K562 (cell line): Measurements from ENCODE around the gene ARMC8. TPM values are rescaled to one million over a fixed set of nuclear protein-coding genes. Genes with fewer than 3 reads are reported as not detected.
A peak's percentile ranks its signal among the peaks of the same experiment; 100 is the strongest.

Experiments used
- ATAC-seq: fragments of 200-7000 bp; cut with Tn5 transposase; 3 replicates; pipeline ENCODE4 v1.9.1; 2020; ENCODE audit warnings: moderate library complexity
- BruUV-seq: library from RNA; stranded (reverse); fragments of 400-500 nt; replicated peaks from 2 replicates; lab custom pipeline; 2021; lab: Mats Ljungman, UMichigan
- CTCF ChIA-PET: fragments of 300-600 bp; formaldehyde crosslinking; extraction: SDS; loops from one replicate; lab custom pipeline; 2021; ENCODE audit warnings: low intra/inter-chr PET ratio; lab: Yijun Ruan, JAX
- POLR2A ChIA-PET: fragments of 300-600, 350-650 bp; sonication (Branson Sonifier 250); formaldehyde crosslinking; extraction: SDS; loops from one replicate; lab custom pipeline; 2021; ENCODE audit warnings: antibody characterized with exemption, inconsistent platforms; lab: Yijun Ruan, JAX
- DNase-seq, 4 experiments: peaks; one replicate each; pipeline versions ENCODE4 v3.0.0 to v3.0.0-alpha.2; 2011 to 2018; ENCODE audit warnings: low spot score in 3 of 4, mixed read lengths in 3 of 4; ENCODE audit errors: extremely low read depth in 1 of 4
- FAIRE-seq: peaks from 2 replicates; lab custom pipeline; 2011; peaks lifted over from hg19 to GRCh38; lab: Jason Lieb, UNC
- H2AFZ ChIP-seq: 2 replicates; pipeline ENCODE4 v1.6.0; 2011; ENCODE audit warnings: low read depth, low read length, control low read depth, inconsistent platforms
- H3K27ac ChIP-seq: fragments of 200-600 bp; 3 replicates; pipeline ENCODE4 v1.8.0; 2011; ENCODE audit warnings: low read depth, mild to moderate bottlenecking, control low read depth, inconsistent platforms, low read length, moderate library complexity, mixed read lengths; ENCODE audit errors: extremely low read depth
- H3K27me3 ChIP-seq, 2 experiments: fragments of 300-600 bp in 1 of 2; 2 replicates in 1 of 2; 3 replicates in 1 of 2; pipeline versions ENCODE4 v1.6.0 to v1.8.0; 2011; ENCODE audit warnings: inconsistent platforms in 2 of 2, low read length in 2 of 2, mild to moderate bottlenecking in 1 of 2, mixed read lengths in 1 of 2, moderate library complexity in 1 of 2; ENCODE audit not compliant: control insufficient read depth in 2 of 2, insufficient read depth in 2 of 2
- H3K36me3 ChIP-seq: fragments of 300-600 bp; 3 replicates; pipeline ENCODE4 v1.8.0; 2011; ENCODE audit warnings: mild to moderate bottlenecking, low read length, inconsistent platforms; ENCODE audit not compliant: control insufficient read depth, insufficient read depth
- H3K4me1 ChIP-seq, 2 experiments: fragments of 200-600 bp in 1 of 2; replicated peaks in 1 of 2; 2 replicates in 1 of 2; 3 replicates in 1 of 2; pipeline versions ENCODE4 v1.5.1 to v1.8.0; 2011; ENCODE audit warnings: inconsistent platforms in 2 of 2, low read length in 2 of 2, mild to moderate bottlenecking in 1 of 2, mixed read lengths in 1 of 2, moderate library complexity in 1 of 2; ENCODE audit not compliant: control insufficient read depth in 2 of 2, insufficient read depth in 2 of 2
- H3K4me2 ChIP-seq: 2 replicates; pipeline ENCODE4 v1.6.1; 2011; ENCODE audit warnings: low read length, control low read depth, inconsistent platforms, mixed read lengths; ENCODE audit not compliant: insufficient read depth
- H3K4me3 ChIP-seq: fragments of 200-600 bp; sonication (generic), shearing (Covaris generic); 2 replicates; pipeline ENCODE4 v1.5.1; 2016; ENCODE audit warnings: control low read depth, inconsistent platforms
- H3K79me2 ChIP-seq: fragments of 200-600 bp; 3 replicates; pipeline ENCODE4 v1.8.0; 2011; ENCODE audit warnings: low read length, inconsistent platforms; ENCODE audit not compliant: control insufficient read depth, insufficient read depth
- H3K9ac ChIP-seq, 2 experiments: 2 replicates each; pipeline versions ENCODE4 v1.6.0 to v1.6.1; 2011; ENCODE audit warnings: low read depth in 2 of 2, low read length in 2 of 2, control low read depth in 1 of 2, inconsistent platforms in 1 of 2, mild to moderate bottlenecking in 1 of 2, mixed read lengths in 1 of 2; ENCODE audit not compliant: insufficient read depth in 1 of 2
- H3K9me1 ChIP-seq: one replicate; pipeline ENCODE4 v1.6.0; 2011; ENCODE audit warnings: inconsistent platforms, mild to moderate bottlenecking, low read length, moderate library complexity; ENCODE audit not compliant: control insufficient read depth, insufficient read depth
- H3K9me3 ChIP-seq: replicated peaks from 2 replicates; pipeline ENCODE4 v1.5.1; 2011; ENCODE audit warnings: low read depth, low read length, inconsistent platforms; ENCODE audit not compliant: control insufficient read depth, insufficient read depth
- H4K20me1 ChIP-seq: replicated peaks from 2 replicates; pipeline ENCODE4 v1.6.1; 2011; ENCODE audit warnings: low read length, inconsistent platforms, mixed read lengths; ENCODE audit not compliant: control insufficient read depth, insufficient read depth
- ATF7 ChIP-seq: fragments of 450-650 bp; IDR thresholded peaks from 2 replicates; pipeline ENCODE4 v1.7.1; 2014; ENCODE audit warnings: mild to moderate bottlenecking, moderate library complexity
- ERF ChIP-seq: fragments of 450-650 bp; formaldehyde crosslinking; IDR thresholded peaks from 2 replicates; pipeline ENCODE4 v1.4.0; 2020; ENCODE audit warnings: mild to moderate bottlenecking, mixed read lengths
- ETV5 ChIP-seq: sonication (generic); formaldehyde crosslinking; IDR thresholded peaks from 2 replicates; pipeline ENCODE4 v1.4.0; 2020; ENCODE audit warnings: low read depth, mild to moderate bottlenecking, missing genetic modification reagents
- FIP1L1 ChIP-seq: fragments of 200-400 bp; formaldehyde crosslinking; IDR thresholded peaks from 2 replicates; pipeline ENCODE4 v1.6.1; 2018; ENCODE audit warnings: mild to moderate bottlenecking, low read depth, low read length; ENCODE audit not compliant: poor library complexity, severe bottlenecking
- FOXJ2 ChIP-seq: fragments of 200-800 bp; sonication (Bioruptor generic); IDR thresholded peaks from 2 replicates; pipeline ENCODE4 v1.6.1; 2016; ENCODE audit warnings: missing genetic modification characterization, missing compliant biosample characterization
- GTF2B ChIP-seq: IDR thresholded peaks from 2 replicates; pipeline ENCODE4 v1.6.1; 2011; ENCODE audit not compliant: insufficient read length; ENCODE audit errors: extremely low read depth
- HNRNPL ChIP-seq: fragments of 200-400 bp; formaldehyde crosslinking; IDR thresholded peaks from 2 replicates; pipeline ENCODE4 v1.6.1; 2017; ENCODE audit warnings: low read depth, mild to moderate bottlenecking, low read length
- MEF2A ChIP-seq: IDR thresholded peaks from 2 replicates; pipeline ENCODE4 v1.6.1; 2011; ENCODE audit warnings: low read depth, mild to moderate bottlenecking, low read length, moderate library complexity; ENCODE audit not compliant: control insufficient read depth
- MEIS2 ChIP-seq: fragments of 450-650 bp; IDR thresholded peaks from 2 replicates; pipeline ENCODE4 v1.6.1; 2014; ENCODE audit warnings: mild to moderate bottlenecking; ENCODE audit not compliant: partially characterized antibody
- MYBL2 ChIP-seq, 2 experiments: fragments of 450-650 bp in 1 of 2; sonication (generic) in 1 of 2; formaldehyde crosslinking in 1 of 2; IDR thresholded peaks; 2 replicates each; pipeline versions ENCODE4 v1.6.1 to v1.8.1; 2017 to 2022; ENCODE audit warnings: borderline replicate concordance in 1 of 2, inconsistent platforms in 1 of 2, low read depth in 1 of 2, mild to moderate bottlenecking in 1 of 2, missing genetic modification reagents in 1 of 2, moderate library complexity in 1 of 2
- TAF1 ChIP-seq: IDR thresholded peaks from 2 replicates; pipeline ENCODE4 v1.6.1; 2011; ENCODE audit warnings: mild to moderate bottlenecking, low read length, moderate library complexity; ENCODE audit not compliant: insufficient read depth, control insufficient read depth, severe bottlenecking; ENCODE audit errors: extremely low read depth
- TRIM28 ChIP-seq: fragments of 450-650 bp; IDR thresholded peaks from 2 replicates; pipeline ENCODE4 v1.6.1; 2017
- ZNF512 ChIP-seq: IDR thresholded peaks from 2 replicates; pipeline ENCODE4 v1.6.1; 2016; ENCODE audit warnings: missing genetic modification characterization, missing compliant biosample characterization
- WGBS: fragments of 100-300 bp; shearing (Covaris generic); methylation state at CpG from one replicate; pipeline ENCODE4 v1.1.6; 2016; ENCODE audit warnings: low coverage, mixed read lengths; ENCODE audit not compliant: insufficient coverage; ENCODE audit errors: missing lambda C conversion rate; 5-methylcytosine and 5-hydroxymethylcytosine counted together
- in situ Hi-C: fragments of 300-500 bp; cut with MboI; formaldehyde crosslinking; loops from 4 replicates; pipeline ENCODE4 v1.15.0; 2018; ENCODE audit warnings: inconsistent platforms, mixed read lengths
- intact Hi-C: fragments of 100-400 bp; cut with micrococcal nuclease; formaldehyde crosslinking; loops from 2 replicates; pipeline ENCODE4 v1.14.2; 2022
- polyA plus RNA-seq, 8 experiments: library from polyadenylated mRNA; depleted of rRNA in 4 of 8; stranded (reverse) in 5 of 8; unstranded in 3 of 8; fragments of >200 nt; fragmentation: Nextera tagmentation in 2 of 8; fragmentation: Illumina TruSeq in 1 of 8; extraction: Ambion mirVana in 2 of 8; extraction: Trizol in 1 of 8; gene quantifications; 2 replicates each; pipeline versions ENCODE4 v1.2.1 to v1.2.3, GENCODE V29; 2011 to 2014; ENCODE audit warnings: inconsistent platforms in 1 of 8, missing spikeins in 1 of 8
- total RNA-seq, 7 experiments: library from RNA; depleted of rRNA in 6 of 7; stranded (reverse); fragments of >200 nt in 6 of 7; fragmentation: Illumina TruSeq in 2 of 7; extraction: Trizol in 2 of 7; gene quantifications; 2 replicates each; pipeline versions ENCODE4 v1.2.1 to v1.2.3, GENCODE V29; 2011 to 2021; ENCODE audit warnings: low replicate concordance in 1 of 7
- TF ChIP-seq, protein P1 (sequence below): fragments of 450-650 bp; IDR thresholded peaks from 2 replicates; pipeline ENCODE4 v1.6.1; 2016

The ARMC8 gene
- total and polyA plus RNA-seq, 9 of the 15 experiments (the other 6 are each of a cell fraction or from before 2014, with no cell fraction given), result 22.4 to 76.1 (median 37.3) TPM

DNA sequence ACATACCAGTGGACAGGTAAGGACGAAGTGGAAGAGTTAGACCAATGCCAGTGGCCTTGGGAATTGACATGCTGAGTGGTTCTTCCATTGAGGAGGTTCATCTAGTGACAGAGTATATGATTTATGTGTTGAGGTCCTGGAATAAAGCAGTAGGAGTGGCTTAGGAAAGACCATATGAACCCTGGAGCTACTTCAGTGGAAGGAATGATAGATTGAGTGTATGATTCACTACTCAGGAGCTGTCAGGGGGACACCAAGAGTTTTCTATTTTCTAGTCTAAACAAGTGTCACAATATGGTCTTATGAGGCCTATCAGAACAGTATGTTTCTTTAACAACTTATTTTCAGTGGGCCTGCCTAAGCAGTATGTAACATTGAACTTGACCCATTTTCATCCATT, 78.6 kb downstream of the ARMC8 start:
- DNase-seq, result no peak
- CTCF ChIA-PET, result no interaction called here
- WGBS, result 91% methylated on average over 1 of the region's 1 CpG
- Histone ChIP-seq H4K20me1 (no peaks in the 10 kb centered on the region), H3K9me3 (no peaks in the 10 kb centered on the region), H3K4me3 (no peak overlapping the region), H3K27me3 (no peaks in the 10 kb centered on the region), H3K36me3 (peaks cover 48% of the 10 kb centered on the region; the same call in 2 of the 3 replicates), H3K4me2 (no peak overlapping the region), H3K9me1 (no peaks in the 10 kb centered on the region), H3K79me2 (no peaks in the 10 kb centered on the region), H2AFZ (no peak overlapping the region), H3K9ac (no peak overlapping the region), H3K27ac (no peak overlapping the region), H3K4me1 (no peaks in the 10 kb centered on the region)
- POLR2A ChIA-PET, result no interaction called here
- intact Hi-C loops (no loop called here), in situ Hi-C loops (no loop called here)
- no peak for FAIRE-seq
- no TSS peak for BruUV-seq
- no peak for ATAC-seq
- peak; percentile 8 for TF ChIP-seq MEIS2
- TF ChIP-seq ATF7, result no peak
- TF ChIP-seq TAF1, result no peak
- TF ChIP-seq FOXJ2 (tag), result no peak
- TF ChIP-seq, protein P1, sequence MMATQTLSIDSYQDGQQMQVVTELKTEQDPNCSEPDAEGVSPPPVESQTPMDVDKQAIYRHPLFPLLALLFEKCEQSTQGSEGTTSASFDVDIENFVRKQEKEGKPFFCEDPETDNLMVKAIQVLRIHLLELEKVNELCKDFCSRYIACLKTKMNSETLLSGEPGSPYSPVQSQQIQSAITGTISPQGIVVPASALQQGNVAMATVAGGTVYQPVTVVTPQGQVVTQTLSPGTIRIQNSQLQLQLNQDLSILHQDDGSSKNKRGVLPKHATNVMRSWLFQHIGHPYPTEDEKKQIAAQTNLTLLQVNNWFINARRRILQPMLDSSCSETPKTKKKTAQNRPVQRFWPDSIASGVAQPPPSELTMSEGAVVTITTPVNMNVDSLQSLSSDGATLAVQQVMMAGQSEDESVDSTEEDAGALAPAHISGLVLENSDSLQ, result 0 out of 2 replicates have a peak, but pooled peaks have one; percentile 27

DNA sequence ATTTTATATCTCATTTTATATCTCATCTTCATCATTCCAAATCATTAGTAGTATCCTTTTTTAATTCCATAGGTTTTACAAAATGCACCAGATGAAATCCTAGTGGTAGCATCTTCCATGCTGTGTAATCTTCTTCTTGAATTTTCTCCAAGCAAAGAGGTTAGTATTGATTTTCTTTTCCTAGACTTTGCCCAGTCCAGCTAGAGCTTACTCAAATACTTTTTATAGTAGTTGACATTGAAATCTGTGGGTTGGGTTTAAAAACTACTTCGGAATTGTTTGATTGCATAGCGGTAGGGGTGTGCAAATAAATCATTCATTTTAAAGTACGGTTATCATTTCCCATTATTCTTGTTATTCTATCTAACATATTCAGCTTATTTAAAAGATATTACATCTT, 80.0 kb downstream of the ARMC8 start:
- POLR2A ChIA-PET, result no interaction called here
- 97% methylated on average over 3 of the region's 3 CpGs for WGBS
- Histone ChIP-seq H3K36me3 (peaks cover 59% of the 10 kb centered on the region; the same call in 2 of the 3 replicates), H2AFZ (no peak overlapping the region), H3K79me2 (no peaks in the 10 kb centered on the region), H3K4me2 (no peak overlapping the region), H3K9me1 (no peaks in the 10 kb centered on the region), H4K20me1 (no peaks in the 10 kb centered on the region), H3K27me3 (no peaks in the 10 kb centered on the region), H3K9ac (no peak overlapping the region), H3K4me1 (no peaks in the 10 kb centered on the region), H3K9me3 (no peaks in the 10 kb centered on the region), H3K27ac (no peak overlapping the region), H3K4me3 (no peak overlapping the region)
- no peak for FAIRE-seq
- BruUV-seq, result no TSS peak
- no peak for DNase-seq
- ATAC-seq, result no peak
- CTCF ChIA-PET, result no interaction called here
- in situ Hi-C loops, result no loop called here
- intact Hi-C loops, result no loop called here
- no peak for TF ChIP-seq FIP1L1
- TF ChIP-seq ETV5 (CRISPR knock-in tag), result no peak
- no peak for TF ChIP-seq GTF2B
- no peak for TF ChIP-seq ERF (CRISPR knock-in tag)
- no peak for TF ChIP-seq HNRNPL
- no peak for TF ChIP-seq TRIM28
- no peak for TF ChIP-seq MYBL2 (IDR thresholded peaks at IDR 0.05; ENCODE audit: low read depth)
- no peak for TF ChIP-seq MYBL2 (CRISPR knock-in tag; IDR thresholded peaks at IDR 0.05; ENCODE audit: borderline replicate concordance)
- no peak for TF ChIP-seq MEF2A
- no peak for TF ChIP-seq ZNF512 (tag)
